ENCODE measurements around the gene SLC2A11.
"Not testable (repeated sequence)": the region's sequence is repeated elsewhere in the genome, so short reads cannot be mapped to it uniquely, and the experiment has no call there.

Gene SLC2A11

GRCh38 chr22:23891726-23892125, 34.1 kb downstream of the SLC2A11 start:
- no peak for DNase-seq (ENCODE audit: low read depth)

- no peak for DNase-seq (ENCODE audit: low read depth)
These were observed 34.5 kb downstream of the SLC2A11 start for GRCh38 chr22:23892130-23892529.

GRCh38 chr22:23892706-23893105, 35.0 kb downstream of the SLC2A11 start:
- DNase-seq (ENCODE audit: low read depth) = no peak

GRCh38 chr22:23893121-23893944, 35.7 kb downstream of the SLC2A11 start:
- no peak for DNase-seq (ENCODE audit: low read depth)

- DNase-seq (ENCODE audit: low read depth) = peak; percentile 94
These were observed 36.5 kb downstream of the SLC2A11 start, which contains the start of gene MIF for GRCh38 chr22:23893945-23894709. Gene MIF, plus strand, starts transcription at chr22:23894383. Its CDS starts 92 bp downstream, at chr22:23894475.

GRCh38 chr22:23894710-23895598, 37.3 kb downstream of the SLC2A11 start:
- DNase-seq (ENCODE audit: low read depth) = peak; percentile 54

GRCh38 chr22:23895599-23896144, 38.0 kb downstream of the SLC2A11 start:
- DNase-seq (ENCODE audit: low read depth) = no peak

GRCh38 chr22:23896166-23896522, 38.5 kb downstream of the SLC2A11 start:
- DNase-seq (ENCODE audit: low read depth) = no peak

- no peak for DNase-seq (ENCODE audit: low read depth)
These were observed 39.0 kb downstream of the SLC2A11 start for GRCh38 chr22:23896523-23897186.

GRCh38 chr22:23897320-23897719, 39.6 kb downstream of the SLC2A11 start:
- no peak for DNase-seq (ENCODE audit: low read depth)

- DNase-seq (ENCODE audit: low read depth) = no peak
These were observed 40.6 kb downstream of the SLC2A11 start for GRCh38 chr22:23898006-23898974.

- DNase-seq (ENCODE audit: low read depth) = no peak
These were observed 41.5 kb downstream of the SLC2A11 start for GRCh38 chr22:23899042-23899745.

- not testable (repeated sequence) for DNase-seq (ENCODE audit: low read depth)
These were observed 42.6 kb downstream of the SLC2A11 start for GRCh38 chr22:23900227-23900626.

- no peak for DNase-seq (ENCODE audit: low read depth)
These were observed 43.9 kb downstream of the SLC2A11 start for GRCh38 chr22:23901600-23901999.

GRCh38 chr22:23903328-23903971, 45.8 kb downstream of the SLC2A11 start:
- DNase-seq (ENCODE audit: low read depth) = no peak

GRCh38 chr22:23904573-23905254, 47.0 kb downstream of the SLC2A11 start:
- no peak for DNase-seq (ENCODE audit: low read depth)

GRCh38 chr22:23906641-23907040, 49.0 kb downstream of the SLC2A11 start:
- no peak for DNase-seq (ENCODE audit: low read depth)

GRCh38 chr22:23907423-23907822, 49.7 kb downstream of the SLC2A11 start:
- not testable (repeated sequence) for DNase-seq (ENCODE audit: low read depth)
